PC-9 (cell line): ENCODE data around the gene TUT4. TPM values are rescaled to one million over a fixed set of nuclear protein-coding genes. Genes with fewer than 3 reads are reported as not detected.

Experiments used
- BruUV-seq: library from RNA; stranded (reverse); fragments of 400-500 nt; replicated peaks from 2 replicates; lab custom pipeline; 2021; lab: Mats Ljungman, UMichigan
- CTCF ChIA-PET: fragments of 300-600 bp; sonication (Branson Sonifier 250); formaldehyde crosslinking; loops from one replicate; lab custom pipeline; 2022; ENCODE audit warnings: antibody characterized with exemption; lab: Charles Lee
- POLR2A ChIA-PET: fragments of 300-600 bp; sonication (Branson Sonifier 250); formaldehyde crosslinking; loops from one replicate; lab custom pipeline; 2022; ENCODE audit warnings: antibody characterized with exemption; ENCODE audit not compliant: unreplicated experiment; lab: Charles Lee
- DNase-seq, 2 experiments: peaks; one replicate each; pipeline versions ENCODE4 v3.0.0 to v3.0.0-alpha.2; 2015 to 2022; ENCODE audit warnings: mixed read lengths in 1 of 2
- H2AFZ ChIP-seq: fragments of 200-600 bp; sonication (generic); 2 replicates; pipeline ENCODE4 v1.8.1; 2017; ENCODE audit warnings: antibody characterized with exemption
- H3F3A ChIP-seq: fragments of 200-600 bp; sonication (generic); 2 replicates; pipeline ENCODE4 v1.8.1; 2017; ENCODE audit warnings: antibody characterized with exemption, mild to moderate bottlenecking, low read depth; ENCODE audit not compliant: insufficient read depth
- H3K27ac ChIP-seq: fragments of 200-600 bp; sonication (generic); 2 replicates; pipeline ENCODE4 v1.6.1; 2016; ENCODE audit warnings: mixed run types
- H3K27me3 ChIP-seq: fragments of 200-600 bp; sonication (generic); 2 replicates; pipeline ENCODE4 v1.6.1; 2016; ENCODE audit warnings: low read depth, mixed run types; ENCODE audit not compliant: insufficient read depth
- H3K36me3 ChIP-seq: fragments of 200-600 bp; sonication (generic); 2 replicates; pipeline ENCODE4 v1.6.1; 2016; ENCODE audit warnings: low read depth, mixed run types
- H3K4me1 ChIP-seq: fragments of 200-600 bp; sonication (generic); replicated peaks from 2 replicates; pipeline ENCODE4 v1.6.1; 2016; ENCODE audit warnings: mixed run types; ENCODE audit not compliant: insufficient read depth
- H3K4me2 ChIP-seq: fragments of 200-600 bp; sonication (generic); 2 replicates; pipeline ENCODE4 v1.6.1; 2017; ENCODE audit warnings: mixed run types
- H3K4me3 ChIP-seq: fragments of 200-600 bp; sonication (generic); 2 replicates; pipeline ENCODE4 v1.6.1; 2016; ENCODE audit warnings: mixed run types
- H3K79me2 ChIP-seq: fragments of 200-600 bp; sonication (generic); 2 replicates; pipeline ENCODE4 v1.6.1; 2017; ENCODE audit warnings: low read depth, mixed run types
- H3K9me2 ChIP-seq: fragments of 200-600 bp; sonication (generic); 2 replicates; pipeline ENCODE4 v1.8.1; 2017; ENCODE audit warnings: mild to moderate bottlenecking; ENCODE audit not compliant: insufficient read depth
- H3K9me3 ChIP-seq: fragments of 200-600 bp; sonication (generic); 2 replicates; pipeline ENCODE4 v1.8.1; 2016; ENCODE audit warnings: low read depth; ENCODE audit not compliant: insufficient read depth
- H4K20me1 ChIP-seq: fragments of 200-600 bp; sonication (generic); 2 replicates; pipeline ENCODE4 v1.8.1; 2017; ENCODE audit not compliant: insufficient read depth
- EZH2 ChIP-seq: fragments of 200-600 bp; sonication (generic); IDR thresholded peaks from 2 replicates; pipeline ENCODE4 v1.8.0; 2017; ENCODE audit warnings: antibody characterized with exemption, low read depth
- intact Hi-C: fragments of 100-400 bp; cut with micrococcal nuclease; formaldehyde crosslinking; loops from one replicate; pipeline ENCODE4 v1.10.0; 2022; ENCODE audit not compliant: unreplicated experiment
- total RNA-seq: library from RNA; stranded (reverse); gene quantifications from 2 replicates; pipeline ENCODE4 v1.2.3, GENCODE V29; 2021
- TF ChIP-seq, protein P1 (sequence below): fragments of 200-600 bp; sonication (generic); conservative IDR thresholded peaks from 2 replicates; pipeline ENCODE4 v1.6.1; 2017; ENCODE audit warnings: mixed run types, antibody characterized with exemption, mild to moderate bottlenecking, moderate library complexity

The TUT4 gene
- total RNA-seq, 1 experiment from 2014 or later, result 78.3 TPM

DNA sequence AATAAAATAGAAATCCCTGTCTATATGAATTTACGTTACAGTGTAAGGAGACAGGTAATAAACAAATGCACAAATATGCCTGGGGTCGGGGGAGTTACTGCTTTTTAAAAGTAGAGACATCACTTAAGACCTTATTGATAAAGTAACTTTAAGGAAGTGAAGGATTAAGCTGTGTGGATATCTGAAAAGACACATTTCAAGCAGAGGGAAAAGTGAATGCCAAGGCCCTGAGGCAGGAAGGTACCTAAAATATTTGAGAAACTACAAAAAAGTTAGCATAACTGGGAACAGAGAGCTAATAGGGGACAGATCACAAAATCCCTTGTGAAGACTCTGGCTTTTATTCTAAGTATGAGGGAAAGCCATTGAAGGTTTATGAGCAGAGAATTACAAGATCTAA, 41.5 kb downstream of the TUT4 start:
- Histone ChIP-seq H3K4me1 (no peaks in the 10 kb centered on the region), H3K27ac (no peak overlapping the region), H3K36me3 (peaks cover 2% of the 10 kb centered on the region; the same call in 1 of the 2 replicates), H3K9me2 (no peaks in the 10 kb centered on the region), H3K27me3 (no peaks in the 10 kb centered on the region), H4K20me1 (no peaks in the 10 kb centered on the region), H2AFZ (no peak overlapping the region), H3F3A (peaks cover 3% of the 10 kb centered on the region; the same call in 1 of the 2 replicates), H3K9me3 (no peaks in the 10 kb centered on the region), H3K4me3 (no peak overlapping the region), H3K4me2 (no peak overlapping the region), H3K79me2 (no peaks in the 10 kb centered on the region)
- TF ChIP-seq, protein P1, sequence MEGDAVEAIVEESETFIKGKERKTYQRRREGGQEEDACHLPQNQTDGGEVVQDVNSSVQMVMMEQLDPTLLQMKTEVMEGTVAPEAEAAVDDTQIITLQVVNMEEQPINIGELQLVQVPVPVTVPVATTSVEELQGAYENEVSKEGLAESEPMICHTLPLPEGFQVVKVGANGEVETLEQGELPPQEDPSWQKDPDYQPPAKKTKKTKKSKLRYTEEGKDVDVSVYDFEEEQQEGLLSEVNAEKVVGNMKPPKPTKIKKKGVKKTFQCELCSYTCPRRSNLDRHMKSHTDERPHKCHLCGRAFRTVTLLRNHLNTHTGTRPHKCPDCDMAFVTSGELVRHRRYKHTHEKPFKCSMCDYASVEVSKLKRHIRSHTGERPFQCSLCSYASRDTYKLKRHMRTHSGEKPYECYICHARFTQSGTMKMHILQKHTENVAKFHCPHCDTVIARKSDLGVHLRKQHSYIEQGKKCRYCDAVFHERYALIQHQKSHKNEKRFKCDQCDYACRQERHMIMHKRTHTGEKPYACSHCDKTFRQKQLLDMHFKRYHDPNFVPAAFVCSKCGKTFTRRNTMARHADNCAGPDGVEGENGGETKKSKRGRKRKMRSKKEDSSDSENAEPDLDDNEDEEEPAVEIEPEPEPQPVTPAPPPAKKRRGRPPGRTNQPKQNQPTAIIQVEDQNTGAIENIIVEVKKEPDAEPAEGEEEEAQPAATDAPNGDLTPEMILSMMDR, result no peak
- TF ChIP-seq EZH2, result no peak
- CTCF ChIA-PET, result no interaction called here
- BruUV-seq, result no TSS peak
- no peak for DNase-seq
- POLR2A ChIA-PET, result no interaction called here
- intact Hi-C loops, result no loop called here

DNA sequence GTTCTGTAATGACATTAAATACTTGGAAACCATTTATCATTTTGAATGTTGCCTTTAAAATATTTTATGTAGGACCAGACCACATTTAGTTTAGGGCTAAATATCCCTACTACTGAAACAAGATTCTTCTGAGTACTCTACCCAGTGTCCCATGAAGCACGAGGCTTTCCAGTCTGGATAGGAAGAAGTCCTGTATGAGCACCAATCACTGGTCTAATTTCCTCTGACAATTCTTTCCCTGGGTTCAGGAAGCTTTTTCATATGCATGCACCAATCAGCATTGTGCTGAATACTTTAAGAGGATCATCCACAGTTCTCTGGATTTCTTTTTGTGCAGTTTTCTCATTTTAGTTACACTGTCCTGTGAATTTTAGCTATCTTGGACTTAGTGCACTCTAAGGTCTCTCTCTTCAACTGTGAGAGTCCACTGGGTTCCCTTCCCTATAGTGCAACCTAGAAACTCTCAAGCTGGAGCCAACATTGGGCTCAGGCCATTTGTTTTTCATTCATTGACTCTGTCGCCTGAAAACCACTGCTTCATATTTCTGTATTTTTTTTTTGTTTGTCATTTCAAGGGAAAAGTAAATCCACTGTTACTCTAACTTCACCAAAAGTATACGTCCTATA, 45.9 kb downstream of the TUT4 start:
- Histone ChIP-seq H3K4me1 (no peaks in the 10 kb centered on the region), H3K27ac (no peak overlapping the region), H3K9me2 (no peaks in the 10 kb centered on the region), H3K27me3 (no peaks in the 10 kb centered on the region), H3K4me2 (no peak overlapping the region), H3K9me3 (no peaks in the 10 kb centered on the region), H4K20me1 (0 out of 2 replicates have a peak, but pooled peaks cover 5% of the 10 kb centered on the region), H2AFZ (no peak overlapping the region), H3K4me3 (no peak overlapping the region), H3K79me2 (no peaks in the 10 kb centered on the region), H3F3A (peaks cover 3% of the 10 kb centered on the region; the same call in 1 of the 2 replicates), H3K36me3 (no peaks in the 10 kb centered on the region)
- intact Hi-C loops, result no loop called here
- BruUV-seq, result no TSS peak
- TF ChIP-seq, protein P1, result no peak
- no peak for TF ChIP-seq EZH2
- ChIA-PET POLR2A (interaction anchor here (0.6 kb wide), 1 partner anchor 26 kb away, joined by 10 read pairs; no protein-coding TSS in a partner anchor), CTCF (no interaction called here)
- DNase-seq, result no peak

DNA sequence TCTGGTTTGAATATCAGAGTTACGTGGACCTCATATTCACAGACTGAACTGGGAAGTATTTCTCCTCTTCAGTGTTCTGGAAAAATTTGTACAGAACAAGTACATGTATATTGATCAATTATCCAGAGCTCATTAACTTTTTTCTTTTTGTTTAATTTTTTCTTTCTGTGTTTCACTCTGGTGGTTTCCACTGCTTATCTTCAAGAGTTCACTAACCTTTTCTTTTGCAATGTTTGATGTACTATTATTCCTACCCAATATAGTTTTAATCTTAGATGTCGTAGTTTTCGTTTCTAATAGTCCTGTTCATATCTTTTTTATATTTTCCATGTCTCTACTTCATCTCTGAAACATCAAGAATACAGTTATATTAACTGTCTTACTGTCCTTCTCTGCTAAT, 46.5 kb downstream of the TUT4 start:
- Histone ChIP-seq H3K79me2 (no peaks in the 10 kb centered on the region), H3K36me3 (no peaks in the 10 kb centered on the region), H3K27ac (no peak overlapping the region), H3K9me2 (no peaks in the 10 kb centered on the region), H3K4me1 (no peaks in the 10 kb centered on the region), H3K4me3 (no peak overlapping the region), H3K9me3 (no peaks in the 10 kb centered on the region), H3F3A (peaks cover 3% of the 10 kb centered on the region; the same call in 1 of the 2 replicates), H2AFZ (no peak overlapping the region), H3K4me2 (no peak overlapping the region), H4K20me1 (0 out of 2 replicates have a peak, but pooled peaks cover 5% of the 10 kb centered on the region), H3K27me3 (no peaks in the 10 kb centered on the region)
- DNase-seq, result no peak
- no TSS peak for BruUV-seq
- POLR2A ChIA-PET, result interaction anchor here (0.6 kb wide), 2 partner anchors 9 to 25 kb away, joined by 6 to 10 read pairs; no protein-coding TSS in a partner anchor
- CTCF ChIA-PET, result no interaction called here
- intact Hi-C loops, result no loop called here
- TF ChIP-seq EZH2, result no peak
- TF ChIP-seq, protein P1, result no peak
